ENCODE data around the gene RNU4-1.
A peak's percentile ranks its signal among the peaks of the same experiment; 100 is the strongest.

RNU4-1 gene

DNA sequence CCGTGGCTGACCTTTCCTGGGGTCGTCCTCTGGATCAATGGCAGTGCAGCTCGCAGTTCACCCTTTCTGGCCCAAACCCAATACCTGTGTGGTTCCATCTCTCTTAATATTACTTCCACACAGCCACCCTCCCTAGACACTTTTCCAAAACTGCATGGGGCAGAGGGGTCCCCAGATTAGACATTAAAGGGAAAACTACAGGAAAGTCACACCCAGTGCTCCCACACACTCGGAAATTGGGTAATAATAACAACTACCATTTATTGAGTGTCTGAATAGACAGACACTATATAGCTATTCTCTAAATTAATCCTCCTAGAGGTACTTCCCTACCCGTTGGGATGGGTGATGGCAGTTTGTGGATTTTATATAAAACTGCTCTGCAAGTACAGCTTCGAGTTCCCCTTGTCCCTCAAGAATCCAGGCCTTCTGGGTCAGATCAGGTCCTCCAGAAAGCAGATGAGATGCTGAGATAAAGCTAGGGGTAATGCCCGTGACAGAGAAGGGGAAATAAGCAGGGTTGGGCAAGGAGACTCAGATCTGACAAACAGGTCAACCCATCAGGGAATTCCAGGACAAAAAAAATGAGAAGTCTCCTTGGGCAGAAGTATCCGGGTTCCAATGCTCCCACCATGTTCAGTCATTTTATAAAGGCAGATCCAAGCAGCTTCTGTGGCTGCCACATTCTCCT is 26.7 kb downstream of the RNU4-1 start:
- no peaks in the 10 kb centered on the region for H3K36me3 Mint-ChIP-seq
- peaks cover 48% of the 10 kb centered on the region for H3K27me3 Mint-ChIP-seq
- H3K27ac Mint-ChIP-seq: peak overlapping the region; percentile 14
- no peaks in the 10 kb centered on the region for H3K9me3 Mint-ChIP-seq
- peak overlapping the region; percentile 82 for H3K4me3 Mint-ChIP-seq
- H3K4me1 Mint-ChIP-seq: peaks cover 23% of the 10 kb centered on the region
- no peak for ATAC-seq

DNA sequence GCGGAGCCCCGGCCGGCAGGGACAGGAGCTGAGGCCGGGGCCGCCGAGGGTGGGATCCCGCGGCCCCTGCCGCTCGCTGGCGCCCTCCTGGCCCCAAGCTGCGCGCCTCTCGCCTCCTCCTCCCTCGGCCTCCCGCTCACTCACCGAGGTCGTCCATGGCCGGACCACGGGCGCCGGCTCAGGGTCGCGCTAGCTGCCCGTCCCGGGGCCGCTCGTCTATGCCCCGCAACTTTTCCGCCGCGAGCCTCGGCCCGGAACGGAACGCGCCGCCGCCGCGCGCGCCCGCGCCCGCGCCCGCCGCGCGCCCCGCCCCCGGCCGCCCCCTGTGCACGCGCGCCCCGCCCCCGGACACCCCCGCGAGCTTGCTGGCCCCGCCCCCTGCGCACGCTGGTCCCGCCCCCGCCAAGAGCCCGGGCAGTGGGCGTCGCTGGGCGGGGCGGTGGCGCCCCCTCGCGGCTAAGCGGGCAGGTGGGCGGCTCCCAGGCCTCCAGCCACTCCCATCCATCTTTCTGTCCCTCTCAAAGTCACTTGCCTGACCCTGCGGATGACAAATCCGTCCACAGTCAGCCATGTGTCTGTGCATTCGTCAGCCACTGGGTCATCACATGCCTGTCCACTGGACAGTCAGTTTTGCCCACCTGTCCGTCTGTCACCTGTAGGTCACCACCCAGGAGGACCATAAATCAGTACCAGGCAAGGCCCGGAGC is 27.4 kb downstream of the RNU4-1 start, which contains the start of gene PXN:
TSS of gene PXN (minus strand) at position 258 of the 707 bp plus-strand sequence. CDS start at position 157, 101 bp downstream.
- no peaks in the 10 kb centered on the region for H3K36me3 Mint-ChIP-seq
- H3K27ac Mint-ChIP-seq: peak within 1 kb of the TSS; percentile 50
- ATAC-seq: peak; percentile 92
- H3K9me3 Mint-ChIP-seq: no peaks in the 10 kb centered on the region
- peak within 1 kb of the TSS; percentile 82 for H3K4me3 Mint-ChIP-seq
- peaks cover 23% of the 10 kb centered on the region for H3K4me1 Mint-ChIP-seq
- H3K27me3 Mint-ChIP-seq: peaks cover 51% of the 10 kb centered on the region

DNA sequence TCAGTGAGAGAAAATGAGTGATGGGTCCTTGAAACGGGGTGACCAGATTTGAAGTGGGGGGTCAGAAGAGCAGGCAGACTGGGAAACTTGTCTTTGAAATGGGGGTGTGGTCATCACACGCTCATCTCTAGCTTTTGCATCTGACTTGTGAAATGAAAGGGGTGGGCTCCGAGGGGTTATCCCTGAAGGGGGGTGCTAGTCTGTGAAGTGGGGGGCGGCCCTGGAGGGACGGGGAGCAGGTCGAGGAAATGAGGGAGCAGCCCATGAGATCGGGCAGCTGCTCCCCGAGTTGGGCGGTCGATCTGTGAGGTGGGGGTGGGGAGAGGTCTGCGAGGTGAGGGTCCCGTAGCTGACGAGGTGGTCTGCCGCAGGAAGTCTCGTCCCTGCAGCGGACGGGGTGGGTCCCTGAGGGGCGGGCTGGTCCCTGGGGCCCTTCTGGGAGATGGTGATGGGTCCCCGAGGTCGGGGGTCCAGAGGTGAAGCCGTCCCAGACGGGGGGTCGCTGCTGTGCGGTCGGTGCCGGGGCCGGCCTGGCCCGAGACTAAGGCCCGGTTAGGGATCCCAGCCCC is 28.0 kb downstream of the RNU4-1 start:
- H3K27me3 Mint-ChIP-seq: peaks cover 55% of the 10 kb centered on the region
- no peaks in the 10 kb centered on the region for H3K36me3 Mint-ChIP-seq
- H3K4me1 Mint-ChIP-seq: peaks cover 23% of the 10 kb centered on the region
- H3K4me3 Mint-ChIP-seq: peak overlapping the region; percentile 73
- H3K27ac Mint-ChIP-seq: peak overlapping the region; percentile 50
- H3K9me3 Mint-ChIP-seq: no peaks in the 10 kb centered on the region
- ATAC-seq: peak; percentile 54

DNA sequence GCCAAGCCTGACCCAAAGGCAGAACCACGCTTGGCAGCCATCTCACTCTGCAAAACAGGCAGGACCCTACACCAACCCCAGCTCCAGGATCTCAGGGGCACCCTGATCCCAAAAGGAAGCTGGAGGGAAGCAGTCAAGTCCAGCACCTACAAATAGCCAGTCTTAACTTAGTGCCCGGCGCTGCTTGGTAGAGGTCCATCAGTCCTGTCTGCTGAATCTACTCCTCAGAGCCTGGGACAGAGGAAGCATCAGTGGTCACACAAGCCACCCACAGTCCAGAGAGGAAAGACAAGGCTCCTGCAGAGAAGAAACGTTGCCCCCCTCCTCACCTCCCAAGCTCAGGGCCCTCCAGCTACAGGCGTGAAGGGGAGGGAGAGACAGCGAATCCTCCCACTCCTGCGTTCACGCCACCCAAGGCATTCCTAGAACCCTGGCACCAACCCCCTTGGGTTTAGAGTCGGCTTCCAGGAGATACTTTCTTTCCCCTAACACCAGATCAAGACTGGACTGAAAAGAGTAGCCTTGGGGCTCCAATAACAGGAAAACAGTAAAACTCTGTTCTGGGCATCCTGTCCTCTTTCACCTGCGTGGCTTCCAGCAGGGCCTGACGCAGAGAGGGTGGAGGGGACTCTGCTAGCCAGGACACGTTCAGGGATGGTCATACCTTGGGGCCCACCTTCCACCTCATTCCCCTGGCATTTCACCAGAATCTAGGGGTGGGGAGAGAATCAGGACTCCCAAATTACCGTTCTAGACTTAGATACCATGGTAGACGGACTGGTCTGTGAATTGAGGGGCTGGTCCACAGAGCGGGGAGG is 28.7 kb downstream of the RNU4-1 start:
- Mint-ChIP-seq H3K36me3 (no peaks in the 10 kb centered on the region), H3K4me1 (peaks cover 23% of the 10 kb centered on the region), H3K4me3 (peak overlapping the region; percentile 73), H3K9me3 (no peaks in the 10 kb centered on the region), H3K27me3 (peaks cover 60% of the 10 kb centered on the region), H3K27ac (peak overlapping the region; percentile 50)
- no peak for ATAC-seq

DNA sequence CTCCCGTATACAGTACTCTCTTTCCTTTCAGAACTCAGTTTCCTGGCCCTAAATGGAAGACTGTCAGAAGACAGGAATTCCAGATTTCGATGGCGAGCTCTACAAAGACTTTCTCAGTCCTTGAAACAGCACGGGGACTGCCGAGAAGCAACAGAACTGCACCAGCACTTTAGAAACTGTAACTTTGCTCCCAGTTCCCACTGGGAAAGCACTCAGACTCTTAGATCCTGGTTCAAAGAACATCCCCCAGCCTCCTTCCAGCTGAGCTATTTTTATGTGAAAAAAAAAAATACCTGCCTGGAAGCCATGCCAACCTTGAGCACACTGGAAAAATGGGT is 29.3 kb downstream of the RNU4-1 start:
- Mint-ChIP-seq H3K4me3 (no peak overlapping the region), H3K9me3 (no peaks in the 10 kb centered on the region), H3K27ac (no peak overlapping the region), H3K27me3 (peaks cover 56% of the 10 kb centered on the region), H3K36me3 (no peaks in the 10 kb centered on the region), H3K4me1 (peaks cover 23% of the 10 kb centered on the region)
- ATAC-seq: no peak

DNA sequence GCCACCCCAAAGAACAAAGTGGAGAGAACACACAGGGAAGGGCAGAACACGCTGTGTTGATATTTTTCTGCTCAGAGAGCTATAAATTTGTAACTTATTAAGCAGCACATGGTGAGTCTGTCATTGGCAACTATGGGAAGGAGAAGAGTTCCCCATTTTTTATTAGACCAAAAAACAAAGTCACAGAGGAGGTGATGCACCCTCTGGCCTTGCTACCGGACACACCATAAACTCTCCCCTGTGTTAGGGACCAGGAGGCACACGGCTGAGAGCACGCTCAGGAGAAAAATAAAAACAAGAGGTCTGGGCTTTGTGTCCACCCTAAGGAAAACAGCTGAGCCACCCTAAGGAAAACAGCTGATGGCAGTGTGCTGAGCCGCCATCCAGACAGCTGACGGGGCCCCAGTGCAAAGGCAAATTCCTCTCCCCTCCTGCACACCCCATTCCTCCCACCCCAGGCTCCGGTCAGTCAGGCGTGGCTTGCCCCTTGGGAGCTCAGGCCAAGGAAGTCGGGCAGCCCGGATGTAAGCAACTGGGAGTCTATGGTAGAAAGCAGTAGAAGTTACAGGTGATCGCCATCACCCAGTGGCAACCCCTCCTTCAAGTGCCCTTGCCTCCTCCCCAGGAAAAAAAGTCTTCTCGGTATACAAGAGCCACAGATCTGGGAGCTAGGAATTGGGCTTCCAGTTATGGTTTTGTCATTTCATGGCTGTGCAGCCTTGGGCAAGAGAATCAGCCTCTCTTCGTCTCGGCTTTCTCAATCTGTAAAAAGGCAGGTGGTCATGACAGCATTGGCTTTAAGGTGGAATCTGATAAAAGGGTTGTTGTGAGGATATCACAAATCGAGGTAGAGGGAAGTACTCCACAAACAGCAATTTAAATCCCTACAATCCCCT is 29.9 kb downstream of the RNU4-1 start:
- Mint-ChIP-seq H3K27me3 (peaks cover 49% of the 10 kb centered on the region), H3K4me1 (peaks cover 23% of the 10 kb centered on the region)

DNA sequence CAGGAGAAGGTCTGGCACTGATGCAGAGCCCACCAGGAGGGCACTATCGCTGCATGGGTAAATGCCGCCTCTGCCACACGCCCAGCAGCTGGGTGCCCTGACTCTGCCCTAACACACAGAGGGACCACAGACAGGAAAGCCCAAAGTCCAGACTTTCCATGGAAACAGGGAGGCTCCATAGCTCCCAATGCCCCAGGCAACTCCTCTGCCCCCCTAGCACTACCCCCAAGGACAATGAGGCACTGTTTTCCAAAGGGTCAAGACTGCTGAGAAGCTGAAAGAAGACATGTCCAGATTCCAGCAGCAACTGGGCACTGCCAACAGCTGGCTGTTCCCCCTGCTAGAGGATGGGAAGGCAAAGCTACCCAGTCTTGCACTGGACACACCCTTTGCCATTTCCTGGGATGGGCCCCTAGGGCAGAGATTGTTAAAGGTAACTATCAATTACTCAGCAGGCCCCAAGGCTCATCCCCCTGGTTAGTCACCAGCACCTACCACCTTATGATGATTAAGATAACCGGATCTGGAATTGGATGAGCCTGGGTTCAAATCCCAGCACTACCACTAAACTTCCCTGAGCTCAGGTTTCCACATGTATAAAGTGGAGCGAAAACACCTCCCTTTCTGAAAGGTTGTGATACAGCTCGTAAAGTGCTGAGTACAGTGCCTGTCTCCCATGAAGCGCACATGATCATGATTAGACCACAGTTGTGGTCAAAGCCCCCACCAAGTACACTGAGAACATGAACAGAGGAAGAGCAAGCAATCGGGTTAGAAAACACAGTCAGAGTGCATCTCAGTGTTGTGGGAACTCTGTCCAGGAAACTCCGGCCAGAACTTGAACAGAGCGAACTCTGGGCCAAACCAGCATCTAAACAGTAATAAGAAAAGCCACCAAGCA is 30.8 kb downstream of the RNU4-1 start:
- no peak overlapping the region for H3K27ac Mint-ChIP-seq
- no peak overlapping the region for H3K4me3 Mint-ChIP-seq
- no peaks in the 10 kb centered on the region for H3K36me3 Mint-ChIP-seq
- peaks cover 23% of the 10 kb centered on the region for H3K4me1 Mint-ChIP-seq
- ATAC-seq: no peak
- peaks cover 54% of the 10 kb centered on the region for H3K27me3 Mint-ChIP-seq
- H3K9me3 Mint-ChIP-seq: no peaks in the 10 kb centered on the region

More for the DNA sequence above, 29.9 kb downstream of the RNU4-1 start:
- ATAC-seq: no peak
- Mint-ChIP-seq H3K4me3 (no peak overlapping the region), H3K9me3 (no peaks in the 10 kb centered on the region), H3K27ac (no peak overlapping the region), H3K36me3 (no peaks in the 10 kb centered on the region)

DNA sequence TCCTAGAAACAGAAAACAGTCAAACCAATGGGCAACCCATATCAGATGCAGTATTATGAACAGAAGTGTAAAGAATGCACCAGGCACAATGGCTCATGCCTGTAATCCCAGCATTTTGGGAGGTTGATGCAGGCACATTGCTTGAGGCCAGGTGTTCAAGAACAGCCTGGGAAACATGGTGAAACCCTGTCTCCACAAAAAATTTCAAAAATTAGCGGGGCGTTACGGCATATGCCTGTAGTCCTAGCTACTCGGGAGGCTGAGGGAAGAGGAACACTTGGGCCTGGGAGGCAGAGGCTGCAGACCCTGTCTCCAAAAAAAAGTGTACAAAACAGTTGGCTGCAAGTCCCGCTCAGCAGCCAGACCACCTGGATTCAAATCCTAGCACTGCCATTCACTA is 32.4 kb downstream of the RNU4-1 start:
- peaks cover 62% of the 10 kb centered on the region for H3K27me3 Mint-ChIP-seq
- no peaks in the 10 kb centered on the region for H3K9me3 Mint-ChIP-seq
- H3K36me3 Mint-ChIP-seq: no peaks in the 10 kb centered on the region
- H3K4me3 Mint-ChIP-seq: no peak overlapping the region
- H3K27ac Mint-ChIP-seq: no peak overlapping the region
- no peak for ATAC-seq
- H3K4me1 Mint-ChIP-seq: peaks cover 16% of the 10 kb centered on the region

DNA sequence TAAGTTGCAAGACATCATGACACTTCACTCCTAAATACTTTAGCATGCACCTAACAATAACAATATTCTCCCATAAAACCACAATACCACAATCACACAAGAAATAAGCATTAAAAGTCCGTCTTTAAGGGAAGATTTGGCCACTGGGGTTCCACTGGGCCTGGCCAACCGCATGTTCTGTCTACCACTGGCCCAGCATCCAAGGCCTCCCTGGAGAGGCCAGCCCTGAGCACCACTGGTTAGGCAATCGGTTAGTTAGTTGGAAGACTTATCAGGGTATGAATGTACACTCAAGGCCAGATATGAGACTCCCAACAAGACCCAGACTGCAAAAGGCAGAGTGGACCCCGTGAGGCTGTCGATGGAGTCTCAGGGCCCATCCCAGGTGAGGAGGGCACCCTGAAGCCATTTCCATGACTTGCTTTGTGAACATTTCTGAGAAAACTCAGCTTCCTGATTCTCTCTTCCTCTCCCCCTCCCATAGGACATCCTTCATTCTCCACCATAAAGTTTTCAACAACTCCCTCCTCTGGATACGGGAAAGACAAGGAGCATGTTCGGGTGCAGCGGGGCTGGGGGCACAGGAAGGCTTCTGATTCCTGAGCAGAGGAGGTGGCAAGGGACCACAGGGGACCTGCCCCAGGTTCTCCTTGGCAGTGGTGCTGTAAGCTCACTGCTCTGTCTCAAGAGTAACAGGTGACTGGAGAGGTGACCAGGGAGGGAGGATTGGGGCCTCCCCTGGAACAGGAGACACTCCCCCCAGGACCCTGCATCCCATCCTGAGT is 33.4 kb downstream of the RNU4-1 start:
- Mint-ChIP-seq H3K4me3 (no peak overlapping the region), H3K4me1 (peaks cover 10% of the 10 kb centered on the region), H3K9me3 (no peaks in the 10 kb centered on the region), H3K27ac (no peak overlapping the region), H3K36me3 (no peaks in the 10 kb centered on the region), H3K27me3 (peaks cover 65% of the 10 kb centered on the region)
- no peak for ATAC-seq

DNA sequence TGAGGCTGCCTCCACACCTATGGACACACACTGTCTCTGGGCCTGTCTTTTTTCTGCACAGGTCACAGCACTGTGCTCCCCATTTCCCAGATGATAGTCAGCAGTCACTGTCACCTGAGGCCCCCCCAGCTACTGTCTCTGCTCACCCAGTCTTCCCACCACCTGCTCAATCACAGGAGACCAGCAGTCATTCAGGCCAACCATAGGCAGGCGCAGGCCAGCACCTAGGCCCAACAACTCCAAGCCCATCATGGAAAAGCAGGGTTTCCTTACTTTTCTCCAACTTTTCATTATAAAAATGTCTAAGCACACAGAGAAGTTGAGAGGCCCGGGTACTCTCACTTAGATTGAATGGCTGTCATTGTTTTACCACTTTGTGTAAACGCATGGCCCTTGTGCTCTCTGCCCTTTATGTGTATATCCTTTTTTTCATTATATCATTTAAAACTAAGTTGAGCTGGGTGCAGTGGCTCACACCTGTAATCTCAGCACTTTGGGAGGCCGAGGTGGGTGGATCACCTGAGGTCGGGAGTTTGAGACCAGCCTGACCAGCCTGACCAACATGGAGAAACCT is 34.6 kb downstream of the RNU4-1 start:
- no peak overlapping the region for H3K27ac Mint-ChIP-seq

DNA sequence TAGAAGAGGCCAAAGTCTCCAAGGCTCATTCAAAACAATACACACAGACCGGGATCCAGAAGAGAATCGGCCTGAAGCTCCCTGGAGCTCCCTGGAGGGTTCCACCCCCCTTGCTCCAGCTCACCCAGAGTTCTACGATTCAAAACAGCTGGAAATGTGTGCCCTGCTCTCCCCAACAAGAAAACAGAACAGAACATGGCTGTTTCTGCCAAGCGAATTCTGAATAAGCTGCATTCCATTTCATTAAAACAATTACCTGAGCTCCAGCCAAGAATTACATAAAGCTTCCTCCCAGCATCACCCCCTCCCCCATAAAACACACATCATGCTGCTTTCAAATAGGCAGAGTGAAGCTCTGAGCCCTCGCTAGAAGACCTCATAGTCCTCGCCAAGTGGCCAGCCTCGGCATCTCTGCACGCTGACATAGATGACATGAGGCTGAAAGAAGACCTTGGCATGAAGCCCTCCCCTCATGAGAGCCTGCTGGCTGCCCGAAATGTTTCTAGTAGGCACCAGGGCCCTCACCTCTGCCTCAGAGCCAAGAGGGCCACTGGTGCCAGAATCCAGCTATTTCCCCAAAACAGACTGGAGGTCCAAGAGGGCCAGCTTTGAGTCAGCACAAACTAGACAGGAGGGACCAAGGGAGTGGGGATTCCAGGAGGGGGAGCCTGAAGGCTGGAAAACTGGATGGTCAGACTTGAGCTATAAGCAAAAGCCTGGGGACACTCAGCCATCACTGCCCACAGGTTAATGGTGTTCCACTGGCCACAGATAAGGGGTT is 35.8 kb downstream of the RNU4-1 start:
- no peak overlapping the region for H3K4me3 Mint-ChIP-seq
- peaks cover 63% of the 10 kb centered on the region for H3K27me3 Mint-ChIP-seq
- H3K9me3 Mint-ChIP-seq: no peaks in the 10 kb centered on the region
- peaks cover 14% of the 10 kb centered on the region for H3K4me1 Mint-ChIP-seq
- H3K27ac Mint-ChIP-seq: no peak overlapping the region
- no peaks in the 10 kb centered on the region for H3K36me3 Mint-ChIP-seq
- ATAC-seq: no peak

More for the DNA sequence above, 34.6 kb downstream of the RNU4-1 start:
- Mint-ChIP-seq H3K27me3 (peaks cover 67% of the 10 kb centered on the region), H3K4me3 (no peak overlapping the region), H3K4me1 (peaks cover 11% of the 10 kb centered on the region), H3K9me3 (no peaks in the 10 kb centered on the region), H3K36me3 (no peaks in the 10 kb centered on the region)
- ATAC-seq: no peak

DNA sequence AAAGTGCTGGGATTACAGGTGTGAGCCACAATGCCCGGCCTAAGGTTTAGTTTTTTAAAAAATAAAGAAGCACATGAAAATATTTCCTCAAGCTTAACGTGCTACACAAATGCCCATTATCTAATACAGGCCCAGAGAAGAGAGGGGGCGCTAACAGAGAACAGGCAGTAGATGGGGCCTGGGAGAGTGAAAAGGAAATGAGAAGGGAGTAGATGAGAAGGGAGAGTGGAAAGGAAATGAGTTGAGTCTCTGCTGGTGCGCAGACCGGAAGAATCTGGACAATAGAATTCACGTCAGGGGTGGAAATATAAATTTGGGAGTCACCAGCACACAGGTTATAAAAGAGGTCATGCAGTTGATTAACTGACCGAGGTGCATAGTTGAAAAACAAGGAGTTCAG is 38.2 kb downstream of the RNU4-1 start:
- Mint-ChIP-seq H3K27ac (no peak overlapping the region), H3K9me3 (no peaks in the 10 kb centered on the region), H3K4me1 (peaks cover 33% of the 10 kb centered on the region), H3K4me3 (no peak overlapping the region), H3K27me3 (peaks cover 65% of the 10 kb centered on the region), H3K36me3 (no peaks in the 10 kb centered on the region)
- ATAC-seq: no peak

Data from stimulated activated memory B cell treated with anti-CD40 and anti-IgM and Interleukin-4, amounts not matched to agents 10 μg/mL and 1 μg/mL and 100 μg/mL, for 72 hours (primary cell).